CD14-positive monocyte (primary cell): ENCODE data around the gene SLCO2A1. TPM values are rescaled to one million over a fixed set of nuclear protein-coding genes. Genes with fewer than 3 reads are reported as not detected.

ENCODE experiments used
- DNase-seq, 3 donors: peaks; one replicate each; pipeline ENCODE4 v3.0.0-alpha.2; 2011 to 2022
- H2AFZ ChIP-seq: 2 replicates; pipeline ENCODE4 v1.6.0; 2012; ENCODE audit warnings: mild to moderate bottlenecking, low read depth, low read length, inconsistent platforms; ENCODE audit not compliant: insufficient read depth, poor library complexity, severe bottlenecking
- H3K27ac ChIP-seq, 2 donors: 1 replicate in 1 of 2; 2 replicates in 1 of 2; pipeline ENCODE4 v1.5.1; 2012 to 2013; ENCODE audit warnings: low read length in 2 of 2, control low read depth in 1 of 2, inconsistent platforms in 1 of 2, low read depth in 1 of 2, mild to moderate bottlenecking in 1 of 2
- H3K27me3 ChIP-seq, 2 donors: one replicate each; pipeline versions ENCODE4 v1.6.0 to v1.6.1; 2011 to 2013; ENCODE audit warnings: low read length in 2 of 2; ENCODE audit not compliant: control insufficient read depth in 2 of 2, insufficient read depth in 2 of 2
- H3K36me3 ChIP-seq, 2 donors: replicated peaks in 1 of 2; 1 replicate in 1 of 2; 2 replicates in 1 of 2; pipeline versions ENCODE4 v1.5.1 to v1.6.1; 2012 to 2013; ENCODE audit warnings: low read length in 2 of 2, control low read depth in 1 of 2, inconsistent platforms in 1 of 2, mild to moderate bottlenecking in 1 of 2; ENCODE audit not compliant: insufficient read depth in 2 of 2, control insufficient read depth in 1 of 2
- H3K4me1 ChIP-seq, 2 donors: 1 replicate in 1 of 2; 2 replicates in 1 of 2; pipeline versions ENCODE4 v1.5.1 to v1.6.1; 2012 to 2013; ENCODE audit warnings: low read length in 2 of 2, control low read depth in 1 of 2, inconsistent platforms in 1 of 2, mild to moderate bottlenecking in 1 of 2, moderate library complexity in 1 of 2; ENCODE audit not compliant: insufficient read depth in 2 of 2, control insufficient read depth in 1 of 2
- H3K4me2 ChIP-seq: replicated peaks from 2 replicates; pipeline ENCODE3; 2012; ENCODE audit warnings: low read length, moderate library complexity, mild to moderate bottlenecking; ENCODE audit not compliant: poor library complexity, severe bottlenecking; ENCODE audit errors: extremely low read depth
- H3K4me3 ChIP-seq, 3 experiments: fragments of 200-600 bp in 1 of 3; sonication (generic) in 1 of 3; replicated peaks in 1 of 3; 1 replicate in 2 of 3; 2 replicates in 1 of 3; pipeline ENCODE4 v1.5.1; 2011 to 2013; ENCODE audit warnings: low read length in 3 of 3, mild to moderate bottlenecking in 3 of 3, control low read depth in 2 of 3, low read depth in 2 of 3, inconsistent platforms in 1 of 3, moderate library complexity in 1 of 3
- H3K79me2 ChIP-seq: 2 replicates; pipeline ENCODE4 v1.6.0; 2012; ENCODE audit warnings: mild to moderate bottlenecking, control low read depth, inconsistent platforms, low read length, moderate library complexity; ENCODE audit not compliant: insufficient read depth
- H3K9ac ChIP-seq: 2 replicates; pipeline ENCODE4 v1.6.0; 2017; ENCODE audit warnings: low read length, mild to moderate bottlenecking; ENCODE audit not compliant: insufficient read depth, poor library complexity, severe bottlenecking
- H3K9me3 ChIP-seq, 2 donors: replicated peaks in 1 of 2; 1 replicate in 1 of 2; 2 replicates in 1 of 2; pipeline versions ENCODE4 v1.5.1 to v1.6.1; 2012 to 2013; ENCODE audit warnings: low read length in 2 of 2, control low read depth in 1 of 2; ENCODE audit not compliant: control insufficient read depth in 1 of 2, insufficient read depth in 1 of 2
- H4K20me1 ChIP-seq: 2 replicates; pipeline ENCODE4 v1.6.0; 2012; ENCODE audit warnings: mild to moderate bottlenecking, low read length, control low read depth, moderate library complexity; ENCODE audit not compliant: insufficient read depth
- H3K27ac Mint-ChIP-seq, 7 donors: one replicate each; pipeline ENCODE4 v1.8.0; 2020; ENCODE audit warnings: mild to moderate bottlenecking in 7 of 7, mixed read lengths in 7 of 7, moderate library complexity in 6 of 7, inconsistent platforms in 2 of 7
- H3K27me3 Mint-ChIP-seq, 3 donors: one replicate each; pipeline ENCODE4 v1.8.0; 2021 to 2022; ENCODE audit warnings: low read depth in 3 of 3, mild to moderate bottlenecking in 3 of 3, mixed read lengths in 3 of 3, moderate library complexity in 3 of 3, inconsistent platforms in 1 of 3
- H3K36me3 Mint-ChIP-seq, 2 donors: one replicate each; pipeline ENCODE4 v1.8.0; 2020; ENCODE audit warnings: mixed read lengths in 2 of 2, inconsistent platforms in 1 of 2, mild to moderate bottlenecking in 1 of 2
- H3K4me1 Mint-ChIP-seq: one replicate; pipeline ENCODE4 v1.8.0; 2020; ENCODE audit warnings: mild to moderate bottlenecking, mixed read lengths
- H3K4me3 Mint-ChIP-seq, 2 donors: one replicate each; pipeline ENCODE4 v1.8.0; 2020; ENCODE audit warnings: mild to moderate bottlenecking in 2 of 2, mixed read lengths in 2 of 2, moderate library complexity in 1 of 2
- H3K9me3 Mint-ChIP-seq, 7 donors: one replicate each; pipeline ENCODE4 v1.8.0; 2020 to 2022; ENCODE audit warnings: mixed read lengths in 7 of 7, mild to moderate bottlenecking in 6 of 7, moderate library complexity in 6 of 7, inconsistent platforms in 2 of 7
- CTCF ChIP-seq: fragments of 200-600 bp; IDR thresholded peaks from one replicate; pipeline ENCODE4 v1.8.0; 2022; ENCODE audit warnings: antibody characterized with exemption, mild to moderate bottlenecking
- WGBS: methylation state at CpG from one replicate; pipeline ENCODE4 v1.1.5; 2013; ENCODE audit warnings: missing lambda C conversion rate; ENCODE audit not compliant: insufficient coverage; 5-methylcytosine and 5-hydroxymethylcytosine counted together
- intact Hi-C, 2 donors: fragments of 100-400 bp; cut with micrococcal nuclease; formaldehyde crosslinking; loops; one replicate each; pipeline versions ENCODE4 v1.15.0 to v1.15.1; 2023
- polyA plus RNA-seq, 3 donors: library from polyadenylated mRNA; depleted of rRNA in 1 of 3; unstranded in 2 of 3; stranded (reverse) in 1 of 3; fragments of 300-500 nt in 2 of 3; fragments of >200 nt in 1 of 3; fragmentation: Illumina TruSeq in 2 of 3; gene quantifications; 1 replicate in 2 of 3; 2 replicates in 1 of 3; pipeline ENCODE4 v1.2.3, GENCODE V29; 2012 to 2021

SLCO2A1 gene
- polyA plus RNA-seq, 3 donors = 0.12 TPM; not detected in 2

DNA sequence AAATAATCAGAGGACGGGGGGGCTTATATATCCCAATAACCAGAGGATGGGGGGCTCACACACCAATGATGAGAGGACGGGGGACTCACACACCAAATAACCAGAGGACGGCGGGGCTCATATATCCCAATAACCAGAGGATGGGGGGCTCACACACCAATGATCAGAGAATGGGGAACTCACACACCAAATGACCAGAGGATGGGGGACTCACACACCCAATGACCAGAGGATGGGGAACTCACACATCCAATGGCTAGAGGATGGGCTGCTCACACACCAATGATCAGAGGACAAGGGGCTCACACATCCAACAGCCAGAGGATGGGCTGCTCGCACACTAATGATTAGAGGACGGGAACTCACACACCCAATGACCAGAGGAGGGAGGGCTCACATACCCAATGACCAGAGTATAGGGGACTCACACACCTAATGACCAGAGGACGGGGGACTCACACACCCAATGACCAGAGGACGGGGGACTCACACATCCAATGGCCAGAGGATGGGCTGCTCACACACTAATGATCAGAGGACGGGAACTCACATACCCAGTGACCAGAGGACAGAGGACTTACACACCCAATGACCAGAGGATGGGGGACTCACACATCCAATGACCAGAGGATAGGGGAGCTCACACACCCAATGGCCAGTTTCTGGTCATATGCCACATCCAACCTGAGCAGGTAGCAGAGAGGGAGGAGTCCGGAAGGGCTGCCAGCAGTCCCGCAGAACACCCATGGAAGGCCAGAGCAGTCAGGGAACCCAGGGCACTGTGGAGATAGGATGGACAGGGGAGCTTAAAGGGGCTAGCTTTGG is 144.6 kb downstream of the SLCO2A1 start:
- Histone ChIP-seq H4K20me1 (no peaks in the 10 kb centered on the region), H3K9me3 (no peaks in the 10 kb centered on the region), H3K79me2 (no peaks in the 10 kb centered on the region), H3K4me2 (no peak overlapping the region), H3K4me1 (no peaks in the 10 kb centered on the region), H3K9ac (no peak overlapping the region), H3K4me3 (no peak overlapping the region), H2AFZ (no peak overlapping the region), H3K27me3 (no peaks in the 10 kb centered on the region), H3K36me3 (no peaks in the 10 kb centered on the region), H3K27ac (no peak overlapping the region)
- H3K4me3 Mint-ChIP-seq = no peak overlapping the region
- no peak for TF ChIP-seq CTCF
- intact Hi-C loops = no loop called here
- H3K27ac Mint-ChIP-seq = no peak overlapping the region
- DNase-seq = no peak
- H3K27me3 Mint-ChIP-seq = peaks cover 1 to 6% (median 3%) of the 10 kb centered on the region in 3 donors
- H3K36me3 Mint-ChIP-seq = no peaks in the 10 kb centered on the region
- H3K9me3 Mint-ChIP-seq = peaks cover 2 to 8% (median 5%) of the 10 kb centered on the region in 7 donors
- WGBS = 86% methylated on average over 5 of the region's 11 CpGs
- no peaks in the 10 kb centered on the region for H3K4me1 Mint-ChIP-seq

DNA sequence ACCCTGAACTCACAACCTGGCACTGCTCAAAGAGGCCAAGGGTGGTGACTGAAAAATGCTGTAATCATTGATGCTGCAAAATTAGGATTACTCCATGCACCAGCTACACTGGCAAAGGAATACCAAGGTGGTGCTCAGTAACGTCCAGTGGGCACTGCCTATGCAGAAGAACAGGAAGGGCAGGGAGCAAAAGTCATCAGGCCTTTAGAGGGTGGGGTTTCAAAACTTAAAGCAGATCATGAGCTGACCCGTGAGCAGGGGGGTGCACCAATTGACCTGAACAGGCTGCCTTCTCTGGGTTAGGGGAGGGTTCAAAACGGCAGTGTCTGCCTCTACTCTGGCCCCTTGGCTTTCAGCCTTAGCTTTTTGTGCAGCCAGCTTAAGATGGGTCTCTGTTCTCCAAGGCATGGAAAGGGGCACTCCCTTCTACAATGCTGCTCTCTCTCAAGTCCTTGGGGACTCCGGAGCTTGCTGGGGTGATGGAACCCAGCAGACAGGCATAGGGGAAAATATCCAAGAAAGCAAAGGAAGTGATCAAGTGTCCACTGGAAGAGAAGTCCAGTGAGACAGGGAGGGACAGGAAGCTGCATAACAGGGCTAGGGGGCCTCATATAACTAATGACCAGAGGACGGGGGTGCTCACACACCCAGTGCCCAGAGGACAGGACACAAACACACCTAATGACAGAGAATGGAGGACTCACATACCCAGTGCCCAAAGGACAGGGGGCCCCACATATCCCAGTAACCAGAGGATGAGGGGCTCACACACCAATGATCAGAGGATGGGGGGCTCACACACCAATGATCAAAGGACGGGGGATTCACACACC is 145.5 kb downstream of the SLCO2A1 start:
- H3K27ac ChIP-seq = no peak overlapping the region
- no peaks in the 10 kb centered on the region for H4K20me1 ChIP-seq
- no peaks in the 10 kb centered on the region for H3K4me1 ChIP-seq
- intact Hi-C loops = no loop called here
- no peaks in the 10 kb centered on the region for H3K4me1 Mint-ChIP-seq
- no peak for DNase-seq
- H3K4me3 Mint-ChIP-seq = no peak overlapping the region
- WGBS = 90% methylated on average over 5 of the region's 6 CpGs
- H3K36me3 Mint-ChIP-seq = no peaks in the 10 kb centered on the region
- no peaks in the 10 kb centered on the region for H3K36me3 ChIP-seq
- peaks cover 2 to 8% (median 6%) of the 10 kb centered on the region in 7 donors for H3K9me3 Mint-ChIP-seq
- H3K4me2 ChIP-seq = no peak overlapping the region
- no peaks in the 10 kb centered on the region for H3K79me2 ChIP-seq
- no peak overlapping the region for H3K9ac ChIP-seq
- H2AFZ ChIP-seq = no peak overlapping the region
- no peak overlapping the region for H3K4me3 ChIP-seq
- no peak overlapping the region for H3K27ac Mint-ChIP-seq
- peaks cover 1 to 6% (median 3%) of the 10 kb centered on the region in 3 donors for H3K27me3 Mint-ChIP-seq
- no peaks in the 10 kb centered on the region for H3K27me3 ChIP-seq
- peaks cover under 1 to 5% of the 10 kb centered on the region in 2 donors for H3K9me3 ChIP-seq
- no peak for TF ChIP-seq CTCF
